ENCODE results near the gene LIPH.

Gene LIPH

DNA sequence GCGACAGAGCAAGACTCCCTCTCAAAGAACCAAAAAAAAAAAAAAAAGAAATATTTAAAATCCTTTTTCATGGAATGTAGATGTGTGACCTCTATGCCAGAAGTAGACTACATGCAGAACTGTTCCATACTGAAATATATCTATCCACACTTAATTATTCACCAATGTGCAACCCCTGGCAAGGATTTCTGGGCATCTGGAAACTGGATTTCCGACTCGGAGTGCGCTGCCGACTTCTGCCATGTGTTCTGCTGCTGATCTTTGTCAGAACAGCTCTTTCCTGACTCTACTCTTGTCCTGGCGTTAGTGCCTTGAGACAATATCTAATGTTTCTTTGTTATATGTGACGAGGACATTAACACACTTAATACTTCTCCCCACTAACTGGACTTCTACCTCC, 11.7 kb downstream of the LIPH start:
- no peak for DNase-seq

DNA sequence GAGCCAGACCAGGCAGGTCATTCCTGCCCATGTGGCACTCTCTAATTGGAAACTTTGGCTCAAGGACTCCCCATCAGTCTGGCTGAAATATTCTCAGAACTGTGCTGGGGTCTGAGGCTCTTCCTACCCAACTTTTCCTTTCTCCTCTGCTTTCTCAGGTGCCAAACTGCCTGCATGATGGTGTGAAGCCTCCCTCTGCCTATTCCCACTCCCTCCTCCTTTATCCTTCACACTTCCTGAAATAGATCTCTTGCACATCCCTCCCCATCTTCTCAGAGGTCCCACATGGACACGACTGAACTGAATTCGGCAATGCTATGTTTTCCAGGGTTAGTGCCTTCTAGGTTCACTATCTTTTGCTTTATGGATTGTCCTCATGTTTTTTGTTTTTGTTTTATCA, 12.5 kb downstream of the LIPH start:
- DNase-seq: no peak

GRCh38 chr3:185537369-185537970, 14.9 kb downstream of the LIPH start:
- DNase-seq: no peak

DNA sequence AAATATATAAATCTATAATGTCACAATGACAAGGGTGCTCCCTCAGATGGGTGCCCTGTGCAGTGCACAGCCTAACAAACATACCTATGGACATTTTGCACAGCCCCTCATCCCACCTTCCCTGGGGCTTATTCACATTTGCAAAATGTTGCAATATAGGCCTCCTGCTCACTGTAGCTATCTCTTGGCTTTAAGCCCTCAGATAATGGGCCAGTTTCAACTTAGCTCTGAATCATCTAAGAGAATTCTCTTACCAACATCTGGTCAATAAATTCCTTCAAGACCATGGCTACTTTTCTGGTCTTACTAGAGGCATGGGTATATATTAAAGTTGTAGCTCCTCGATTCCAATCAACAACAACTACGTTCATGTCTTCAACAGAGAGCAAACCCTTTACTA, 17.9 kb downstream of the LIPH start:
- DNase-seq: no peak

DNA sequence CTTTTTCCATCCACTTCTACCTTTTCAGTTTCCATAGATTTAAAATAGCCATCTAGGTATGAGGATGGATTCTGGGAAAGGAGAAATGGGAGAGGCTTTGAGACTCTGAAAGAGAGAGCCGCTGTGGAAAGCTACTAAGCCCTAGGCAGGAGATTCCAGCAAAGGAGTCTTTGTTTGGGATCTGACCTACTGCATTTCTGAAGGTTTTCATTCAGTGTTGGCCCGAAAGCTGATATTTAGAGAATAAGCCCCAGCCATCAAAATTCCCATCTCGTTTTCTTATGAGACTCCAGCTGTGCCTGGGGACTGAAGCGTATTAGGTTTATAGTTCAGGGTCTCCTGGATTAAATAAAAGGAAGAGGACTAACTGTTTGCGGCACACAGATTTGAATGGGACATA, 19.5 kb downstream of the LIPH start:
- DNase-seq: peak in 1 of 56 donors; percentile 6

DNA sequence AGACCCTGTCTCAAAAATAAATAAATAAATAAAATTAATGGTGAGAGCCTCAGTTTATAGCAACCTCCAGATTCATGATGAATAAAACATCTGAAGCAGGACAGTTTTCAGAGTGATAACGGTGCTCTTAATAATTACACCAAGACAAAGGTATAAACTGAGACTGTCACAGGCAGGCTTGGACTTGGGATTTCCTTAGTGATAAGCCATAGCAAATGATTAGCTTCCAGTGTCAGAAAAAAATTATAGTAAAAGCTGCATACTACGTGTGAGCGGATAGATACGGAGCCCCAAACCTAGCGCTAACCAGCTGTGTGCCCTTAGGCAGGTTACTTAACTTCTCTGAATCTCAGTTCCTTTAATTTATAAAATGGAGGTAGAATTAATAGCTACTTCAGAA, 21.5 kb downstream of the LIPH start:
- DNase-seq: no peak

DNA sequence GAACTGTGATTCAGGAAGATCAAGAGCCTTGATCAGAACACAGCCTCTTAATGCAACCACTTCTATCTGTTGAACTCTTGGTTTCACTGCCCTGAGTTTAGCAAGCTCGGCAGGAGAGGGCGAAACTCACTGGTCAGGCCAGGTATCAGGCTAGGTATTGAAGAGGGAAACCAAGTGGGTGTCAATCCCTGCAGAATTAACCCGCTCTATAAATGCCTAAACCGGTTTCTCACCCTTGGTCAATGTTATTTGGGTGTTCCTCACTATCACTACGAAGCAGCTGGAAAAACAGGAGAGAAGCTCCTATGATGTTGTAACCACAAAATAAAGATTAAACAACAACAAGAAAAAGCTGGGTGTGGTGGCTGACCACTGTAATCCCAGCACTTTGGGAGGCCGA, 23.9 kb downstream of the LIPH start:
- no peak for DNase-seq

GRCh38 chr3:185527364-185527763, 25.0 kb downstream of the LIPH start:
- DNase-seq: no peak

DNA sequence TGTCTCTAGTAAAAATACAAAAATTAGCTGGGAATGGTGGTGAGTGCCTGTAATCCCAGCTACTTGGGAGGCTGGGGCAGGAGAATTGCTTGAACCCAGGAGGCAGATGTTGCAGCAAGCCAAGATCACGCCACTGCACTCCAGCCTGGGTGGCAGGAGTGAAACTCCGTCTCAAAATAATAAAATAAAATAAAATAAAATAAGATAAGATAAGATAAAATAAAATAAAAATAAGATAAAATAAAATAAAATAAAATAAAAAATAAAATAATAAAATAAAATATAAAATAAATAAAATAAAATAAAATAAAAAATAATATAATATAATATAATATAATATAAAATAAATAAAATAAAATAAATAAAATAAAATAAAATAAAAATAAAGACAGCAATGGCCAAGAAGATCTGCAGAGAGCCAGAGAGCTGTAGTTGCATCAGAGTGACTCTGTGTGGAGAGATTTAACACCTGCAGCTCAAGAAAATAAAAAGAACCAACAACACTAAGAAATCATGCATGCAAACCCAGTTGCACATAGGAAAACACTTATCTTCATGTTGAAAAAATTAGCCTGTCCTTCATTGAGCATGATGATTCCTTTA, 25.9 kb downstream of the LIPH start:
- no peak for DNase-seq

DNA sequence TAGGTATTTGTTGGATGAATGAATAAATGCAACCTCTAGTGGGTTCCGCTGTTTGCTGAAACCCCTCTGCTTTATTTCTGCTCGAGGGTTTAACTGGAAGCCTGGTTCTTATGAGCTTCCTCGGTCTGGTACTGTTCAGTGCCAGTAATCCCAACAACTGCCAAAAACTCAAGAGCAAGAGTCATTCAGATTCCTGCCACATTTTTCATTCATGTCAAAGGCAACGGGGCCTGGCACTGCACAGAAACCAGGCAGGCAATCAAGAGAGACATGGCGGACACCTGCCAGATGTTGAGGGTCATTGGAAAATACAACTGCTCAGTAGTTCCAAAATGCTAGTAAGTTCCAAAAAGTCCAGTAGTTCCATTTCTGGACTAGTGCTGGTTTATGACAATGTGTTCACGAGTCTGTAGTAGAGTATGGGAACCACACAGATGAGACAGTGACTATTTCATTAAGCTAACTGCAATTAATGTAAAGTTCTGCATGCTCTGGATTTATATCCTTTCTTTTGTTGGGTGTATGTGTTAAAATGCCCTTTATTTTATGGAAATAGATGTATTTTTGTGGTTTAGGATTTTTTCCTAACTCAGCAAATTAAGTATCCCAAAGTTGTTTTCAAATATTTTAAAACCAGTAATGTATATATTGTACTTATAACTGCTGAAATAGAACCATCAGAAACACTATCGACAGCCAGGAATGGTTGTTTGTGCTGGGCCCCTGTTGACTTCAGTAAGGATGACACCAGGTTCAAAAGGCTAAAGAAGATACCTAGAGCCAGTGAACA, 30.8 kb downstream of the LIPH start:
- peak in 1 of 56 donors; percentile 7 for DNase-seq

GRCh38 chr3:185519021-185519420, 33.4 kb downstream of the LIPH start:
- no peak for DNase-seq

DNA sequence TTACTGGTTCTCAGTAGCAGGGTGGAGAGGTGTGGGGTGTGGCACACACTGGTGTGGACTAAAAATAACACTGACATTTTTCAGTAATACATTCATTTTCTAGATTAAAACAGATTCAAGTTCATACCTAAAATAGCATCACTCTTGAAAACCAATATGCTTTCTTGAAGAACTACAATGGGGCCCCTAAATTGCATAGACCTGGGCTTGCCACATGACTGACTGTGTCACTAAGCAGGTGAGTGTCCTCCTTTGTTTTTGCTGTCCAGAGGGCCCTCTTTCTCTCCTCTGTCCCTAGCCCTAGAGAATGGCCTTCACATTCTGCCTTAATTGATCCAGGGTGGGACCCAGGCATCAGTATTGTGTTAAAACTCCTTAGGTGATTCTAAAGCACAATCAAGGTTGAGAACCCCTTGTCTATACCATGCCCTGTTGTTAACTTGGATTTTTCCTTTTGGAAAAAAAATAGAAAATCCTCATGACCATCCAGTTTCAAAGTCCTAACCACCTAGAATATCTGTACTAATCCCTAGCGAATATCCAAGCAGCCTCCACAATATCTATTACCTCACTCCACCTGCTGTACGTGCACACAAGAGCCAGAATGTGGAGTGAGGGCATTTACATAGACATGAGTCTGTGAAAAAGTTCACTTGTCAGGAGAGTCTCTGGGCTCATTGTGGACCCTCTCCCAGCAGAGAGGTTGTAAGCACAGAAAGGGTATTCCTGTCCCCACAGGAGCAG, 34.8 kb downstream of the LIPH start:
- no peak for DNase-seq

DNA sequence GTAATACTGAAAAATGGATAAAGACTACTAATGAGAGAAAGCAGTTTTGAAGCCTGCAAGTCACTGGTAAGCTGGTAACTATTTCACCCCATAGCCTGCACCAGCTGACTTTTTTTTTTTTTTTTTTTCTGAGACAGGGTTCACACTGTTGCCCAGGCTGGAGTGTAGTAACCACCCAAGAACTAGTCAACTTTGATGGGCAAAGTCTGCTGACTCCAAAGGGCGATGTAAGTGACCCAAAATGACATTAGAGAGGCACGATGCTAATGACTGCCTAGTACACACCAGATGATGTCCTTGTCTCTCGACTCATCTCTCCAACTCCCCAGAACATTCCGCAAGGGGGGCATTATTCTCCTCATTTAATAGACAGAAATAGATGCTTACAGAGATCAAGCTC, 40.7 kb downstream of the LIPH start:
- DNase-seq: no peak

DNA sequence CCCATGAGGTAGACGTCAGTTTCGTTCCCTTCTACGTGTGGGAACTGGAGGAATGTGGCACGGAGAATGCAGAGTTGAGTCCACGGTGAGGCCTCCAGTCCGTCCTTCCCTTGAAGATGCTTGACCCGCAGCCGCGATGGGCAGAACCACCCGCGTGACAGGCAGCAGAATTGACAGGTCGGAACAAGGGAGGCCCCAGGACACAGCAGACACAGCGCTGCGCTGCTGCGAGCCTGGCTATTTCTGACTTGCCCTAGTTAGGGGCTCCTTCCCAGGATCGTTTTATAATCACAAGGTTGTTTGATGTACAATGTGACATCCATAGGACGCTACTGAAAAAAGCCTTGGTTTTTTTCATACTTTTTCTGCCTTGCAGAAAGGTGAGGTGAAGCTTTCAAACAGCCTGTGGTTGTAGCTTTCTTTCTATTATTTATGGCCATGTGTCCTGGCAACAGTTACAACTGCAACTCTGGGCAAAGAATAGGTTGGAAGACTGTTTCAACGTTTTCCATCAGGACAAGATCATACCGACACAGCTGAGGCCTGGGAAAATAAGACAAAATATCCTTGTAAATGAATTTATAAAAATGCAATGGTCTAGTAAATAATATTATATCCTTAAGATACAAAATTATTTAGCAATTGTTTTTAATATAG, 43.9 kb downstream of the LIPH start:
- no peak for DNase-seq

DNA sequence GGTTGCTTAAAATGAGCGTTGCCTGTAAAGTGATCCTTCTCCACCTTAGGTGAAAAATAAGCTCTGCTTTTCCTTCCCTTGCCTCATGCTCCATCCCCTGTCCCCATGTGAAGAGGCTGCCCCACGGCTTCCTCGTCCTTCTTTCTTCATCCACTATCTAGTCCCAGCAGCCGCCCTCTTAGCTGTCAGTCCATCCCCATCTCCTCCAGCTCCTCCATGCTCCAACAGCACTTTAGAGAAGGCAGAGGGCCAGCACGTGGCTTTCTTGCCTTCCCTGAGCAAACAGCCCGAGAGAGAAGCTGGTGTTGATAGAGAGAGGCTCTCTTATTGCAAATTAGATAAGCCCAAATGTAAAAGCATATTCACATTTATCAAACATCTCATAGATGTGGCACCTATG, 44.5 kb downstream of the LIPH start:
- no peak for DNase-seq

DNA sequence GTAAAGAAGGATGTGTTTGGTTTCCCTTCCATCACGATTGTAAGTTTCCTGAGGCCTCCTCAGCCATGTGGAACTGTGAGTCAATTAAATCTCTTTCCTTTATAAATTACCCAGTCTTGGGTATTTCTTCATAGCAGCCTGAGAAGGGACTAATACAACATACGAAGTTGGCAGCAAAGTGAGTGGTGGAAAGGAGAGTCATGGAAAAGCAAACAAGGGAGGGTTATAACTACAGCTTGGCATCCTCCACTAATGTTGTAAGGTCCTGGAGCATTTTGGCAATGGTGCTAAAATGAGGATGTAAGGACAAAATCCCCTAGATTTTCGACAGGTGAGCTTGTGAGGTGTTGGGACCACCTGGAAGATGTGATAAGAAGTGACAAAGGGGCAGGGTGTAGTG, 47.8 kb downstream of the LIPH start:
- DNase-seq: no peak

GRCh38 chr3:185503521-185503920, 48.9 kb downstream of the LIPH start:
- DNase-seq: no peak

DNA sequence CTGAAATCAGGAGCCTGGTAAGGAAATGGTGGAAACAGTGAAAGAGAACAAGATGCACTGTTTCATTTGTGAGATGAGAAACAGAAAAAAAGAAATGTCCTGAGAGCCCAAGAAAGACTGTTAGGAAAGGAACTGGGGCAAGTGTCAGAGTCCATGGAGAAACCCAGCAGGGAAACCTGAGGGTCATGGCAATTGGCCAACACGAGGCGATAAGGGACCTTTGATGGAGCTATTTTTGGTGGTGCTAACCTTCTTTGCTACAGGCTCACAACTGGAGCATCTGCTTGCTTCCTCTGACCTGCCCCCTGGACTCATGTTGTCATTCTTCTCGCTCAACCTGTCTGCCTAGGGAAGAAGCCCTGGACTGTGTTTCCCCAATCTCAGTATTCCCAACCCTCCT, 49.4 kb downstream of the LIPH start:
- DNase-seq: no peak

GRCh38 chr3:185498503-185499396, 53.6 kb downstream of the LIPH start, which contains the start of gene TMEM41A:
Gene TMEM41A (minus strand): TSS chr3:185499035. CDS start chr3:185498961, 74 bp downstream.
- peak; percentile 20 to 96 (median 86) for DNase-seq

GRCh38 chr3:185490241-185490640, 62.1 kb downstream of the LIPH start:
- DNase-seq: no peak
